ENCODE data around the gene PDXP. TPM values are rescaled to one million over a fixed set of nuclear protein-coding genes. Genes with fewer than 3 reads are reported as not detected.
A peak's percentile ranks its signal among the peaks of the same experiment; 100 is the strongest.
"Not testable (repeated sequence)": the region's sequence is repeated elsewhere in the genome, so short reads cannot be mapped to it uniquely, and the experiment has no call there.

The PDXP gene, protein sequence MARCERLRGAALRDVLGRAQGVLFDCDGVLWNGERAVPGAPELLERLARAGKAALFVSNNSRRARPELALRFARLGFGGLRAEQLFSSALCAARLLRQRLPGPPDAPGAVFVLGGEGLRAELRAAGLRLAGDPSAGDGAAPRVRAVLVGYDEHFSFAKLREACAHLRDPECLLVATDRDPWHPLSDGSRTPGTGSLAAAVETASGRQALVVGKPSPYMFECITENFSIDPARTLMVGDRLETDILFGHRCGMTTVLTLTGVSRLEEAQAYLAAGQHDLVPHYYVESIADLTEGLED
- total RNA-seq (10 to 100 TPM; 16.6 to 29.9 (median 21.2) TPM), polyA plus RNA-seq (10 to 100 TPM in 1 of 2 donors, 1 to 10 TPM in 1; 5.3 to 26.9 TPM)
- long read RNA-seq, donor 1, transcript PDXP-201 (2 exons, 2,010 nt) = major isoform, 51 of 51 reads
- long read RNA-seq, donor 1, partial matches to known transcripts = 0 of 51 reads
- long read RNA-seq, donor 1, other reads (novel, unspliced or antisense) = 0 of 51 reads
- long read RNA-seq, donor 2, transcript PDXP-201 (2 exons, 2,010 nt) = major isoform, 48 of 48 reads
- long read RNA-seq, donor 2, partial matches to known transcripts = 0 of 48 reads
- long read RNA-seq, donor 2, other reads (novel, unspliced or antisense) = 0 of 48 reads
- long read RNA-seq, donor 3, partial matches to known transcripts = 0 of 2 reads
- long read RNA-seq, donor 3, other reads (novel, unspliced or antisense) = 0 of 2 reads

- H3K27ac ChIP-seq = peak within 1 kb of the TSS; percentile 15 to 91 (median 80)
- H3K4me3 ChIP-seq = peak within 1 kb of the TSS; percentile 53 to 71 (median 60)
- H3K9me3 ChIP-seq = no peaks in the 10 kb centered on the region
- H3K36me3 ChIP-seq = peaks cover 0 to 16% (median 0%) of the 10 kb centered on the region in 9 donors
- peaks cover 8 to 57% (median 44%) of the 10 kb centered on the region in 9 donors for H3K4me1 ChIP-seq
- peak; percentile 100 for DNase-seq
- 0% methylated on average over 85 to 101 of the region's 101 CpGs for whole genome bisulfite sequencing, 2 donors
- peak; percentile 95 to 99 (median 97) for ATAC-seq
- no peak for TF ChIP-seq CTCF (IDR thresholded peaks at IDR 0.05)
- intact Hi-C loops (cut with DNase I) = loop anchor here in 4 of 10 donors (1.0 to 2.0 kb wide), 3 partner anchors 16 to 18 kb away; partner anchors contain the start of gene LGALS1 (in 3 of the 4)
- H3K27me3 ChIP-seq = no peaks in the 10 kb centered on the region
Measured at GRCh38 chr22:37658133-37659065, at the start of gene PDXP. Gene PDXP (plus strand): TSS chr22:37658723. CDS start chr22:37658783, 60 bp downstream.

DNA sequence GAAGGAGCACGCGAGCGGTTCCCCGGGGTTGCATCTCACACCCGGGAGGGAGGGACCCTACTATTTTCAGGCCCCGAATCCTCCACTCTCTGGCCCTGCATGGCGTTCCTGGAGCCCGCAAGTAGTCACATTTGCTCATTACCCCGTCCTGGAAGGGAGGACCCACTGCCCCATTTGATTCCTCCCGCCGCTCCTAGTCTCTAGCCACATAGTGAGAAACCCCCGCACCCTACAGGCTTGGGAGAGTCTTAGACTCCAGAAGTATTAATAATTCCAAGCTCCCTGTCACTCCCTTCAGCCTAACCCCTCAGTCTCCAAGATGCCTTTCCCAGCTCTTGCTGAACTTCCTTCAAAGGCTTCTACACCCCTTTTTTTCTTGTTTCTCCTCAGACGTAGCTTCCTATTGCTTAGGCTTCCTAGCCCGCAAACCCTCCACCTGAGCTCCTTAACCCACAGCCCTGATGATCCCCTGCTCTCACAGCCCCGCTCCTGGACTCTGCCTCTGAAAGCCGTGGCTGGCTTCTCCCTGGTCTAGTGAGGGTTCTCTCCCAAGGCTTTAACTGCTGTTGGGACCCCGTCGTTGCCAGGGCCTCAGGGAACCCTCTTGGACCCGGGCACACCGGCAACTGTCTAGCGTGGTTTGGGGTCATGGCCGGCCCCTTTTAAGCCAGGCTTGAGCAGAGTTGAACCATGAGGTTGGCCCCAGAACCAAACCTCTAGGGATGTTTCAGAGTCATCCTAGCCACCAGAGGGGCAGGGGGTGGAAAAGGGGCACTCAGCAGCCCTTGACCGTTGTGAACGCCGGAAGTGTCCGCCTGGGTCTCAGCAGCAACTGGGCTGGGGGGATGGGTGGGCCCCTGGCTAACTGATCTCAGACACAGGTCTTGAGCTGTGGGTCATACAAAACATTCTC lies 49.0 kb upstream of the PDXP start:
- H3K27me3 ChIP-seq = no peaks in the 10 kb centered on the region
- H3K9me3 ChIP-seq = no peaks in the 10 kb centered on the region
- ATAC-seq (peak in 2 of 8 donors; percentile 0 to 2), DNase-seq (no peak)
- H3K27ac ChIP-seq = peak overlapping the region; percentile 76 to 98 (median 95)
- H3K4me3 ChIP-seq = peak overlapping the region; percentile 61 to 97 (median 84)
- TF ChIP-seq CTCF (IDR thresholded peaks at IDR 0.05) = no peak
- peaks cover 0 to 9% (median 1%) of the 10 kb centered on the region in 9 donors for H3K36me3 ChIP-seq
- intact Hi-C loops (cut with DNase I) = no loop called here
- 14 to 15% methylated on average over 26 of the region's 26 CpGs for WGBS, 2 donors
- H3K4me1 ChIP-seq = peaks cover 7 to 50% (median 36%) of the 10 kb centered on the region in 9 donors

DNA sequence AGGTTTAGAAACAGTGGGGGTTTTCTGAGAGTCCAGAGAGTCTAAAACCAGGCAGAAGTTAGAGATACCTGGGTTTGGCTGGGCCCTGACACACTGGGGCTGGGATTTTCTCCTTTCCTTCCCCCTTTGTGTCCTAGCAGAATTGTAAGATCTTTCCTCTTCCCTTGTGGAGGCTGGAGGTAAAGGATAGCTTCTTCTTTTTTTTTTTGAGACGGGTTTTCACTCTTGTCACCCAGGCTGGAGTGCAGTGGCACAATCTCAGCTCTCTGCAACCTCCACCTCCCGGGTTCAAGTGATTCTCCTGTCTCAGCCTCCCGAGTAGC lies 48.4 kb upstream of the PDXP start:
- peak overlapping the region in 7 of 10 donors; percentile 77 to 97 (median 86) for H3K4me3 ChIP-seq
- WGBS, 2 donors = 81 to 82% methylated on average over 3 of the region's 3 CpGs
- ATAC-seq; DNase-seq; intact Hi-C loops (cut with DNase I); H3K27me3 ChIP-seq; H3K9me3 ChIP-seq: not testable (repeated sequence)
- H3K27ac ChIP-seq = peak overlapping the region in 6 of 10 donors; percentile 95 to 98 (median 96)
- H3K4me1 ChIP-seq = peaks cover 7 to 50% (median 36%) of the 10 kb centered on the region in 9 donors
- H3K36me3 ChIP-seq = peaks cover 0 to 15% (median 7%) of the 10 kb centered on the region in 9 donors

All from heart right ventricle (tissue), 16 donors.